ENCODE results near the gene OR11G2. TPM values are rescaled to one million over a fixed set of nuclear protein-coding genes. Genes with fewer than 3 reads are reported as not detected.

OR11G2 gene
- total and polyA plus RNA-seq, 2 of the 8 experiments (the other 6 are each of a cell fraction or from before 2014, with no cell fraction given) = not detected

GRCh38 chr14:20198991-20199390 is 8.3 kb downstream of the OR11G2 start:
- H2AK5ac ChIP-seq (ENCODE audit: low read depth, low read length) = no peak overlapping the region
- no peak overlapping the region for H3K9ac ChIP-seq (replicated peaks in 1 of 4; ENCODE audit: extremely low read depth in 1 of 4, low read depth in 3 of 4, low read length in 3 of 4)
- no peak overlapping the region for H2BK5ac ChIP-seq (ENCODE audit: low read depth, low read length)
- no peak overlapping the region for H3K23ac ChIP-seq (ENCODE audit: insufficient read length)
- no peak overlapping the region for H3K56ac ChIP-seq (replicated peaks; ENCODE audit: insufficient read length, low read depth, low read length)
- FAIRE-seq = no peak
- no peak overlapping the region for H3K4me3 ChIP-seq (ENCODE audit: extremely low read depth in 1 of 4, insufficient read depth in 2 of 4, low read depth in 3 of 4, low read length in 4 of 4)
- no peaks in the 10 kb centered on the region for H3K79me2 ChIP-seq (ENCODE audit: control insufficient read depth in 1 of 2, insufficient read depth in 2 of 2, low read length in 2 of 2)
- peaks cover 47 to 68% of the 10 kb centered on the region in 2 experiments for H3K9me3 ChIP-seq (ENCODE audit: insufficient read depth in 2 of 2, low read depth in 1 of 2, low read length in 1 of 2)
- no peak overlapping the region for H2AFZ ChIP-seq (ENCODE audit: low read length)
- H3K18ac ChIP-seq (ENCODE audit: extremely low read depth, low read length) = no peak overlapping the region
- H2BK15ac ChIP-seq (ENCODE audit: low read length) = no peak overlapping the region
- no peaks in the 10 kb centered on the region for H4K20me1 ChIP-seq (replicated peaks in 1 of 2; ENCODE audit: control insufficient read depth in 1 of 2, insufficient read depth in 2 of 2, low read length in 2 of 2)
- H2BK12ac ChIP-seq (ENCODE audit: low read depth, low read length) = no peak overlapping the region
- ChIA-PET POLR2A (ENCODE audit: partially characterized antibody) (no interaction called here), CTCF (ENCODE audit: partially characterized antibody) (no interaction called here)
- H3K14ac ChIP-seq (ENCODE audit: insufficient read length) = no peak overlapping the region
- H3K79me1 ChIP-seq (ENCODE audit: low read depth, low read length) = no peaks in the 10 kb centered on the region
- DNase-seq (ENCODE audit: low read depth in 1 of 2, low spot score in 2 of 2) = no peak
- H4K5ac ChIP-seq (ENCODE audit: insufficient read length, low read depth, low read length) = no peak overlapping the region
- no peaks in the 10 kb centered on the region for H3K36me3 ChIP-seq (ENCODE audit: control insufficient read depth in 2 of 4, insufficient read depth in 4 of 4, low read length in 3 of 4)
- no peaks in the 10 kb centered on the region for H3K4me1 ChIP-seq (replicated peaks in 1 of 4; ENCODE audit: control insufficient read depth in 3 of 4, insufficient read depth in 4 of 4, low read length in 3 of 4)
- H3K27me3 ChIP-seq (replicated peaks in 1 of 4; ENCODE audit: control insufficient read depth in 3 of 4, extremely low read depth in 1 of 4, insufficient read depth in 3 of 4, low read length in 3 of 4) = no peaks in the 10 kb centered on the region
- no peak overlapping the region for H4K8ac ChIP-seq (ENCODE audit: extremely low read depth, insufficient read depth, low read length)
- no peaks in the 10 kb centered on the region for H3K23me2 ChIP-seq (ENCODE audit: low read depth, low read length)
- no peak overlapping the region for H3K4me2 ChIP-seq (ENCODE audit: insufficient read depth in 1 of 2, low read depth in 2 of 2, low read length in 2 of 2)
- no peak overlapping the region for H2BK120ac ChIP-seq (replicated peaks; ENCODE audit: low read depth, low read length)
- no peak overlapping the region for H2BK20ac ChIP-seq (ENCODE audit: low read length)
- no peak overlapping the region for H3K27ac ChIP-seq (ENCODE audit: low read depth, low read length)
- no peak overlapping the region for H3K4ac ChIP-seq (replicated peaks; ENCODE audit: insufficient read length, low read depth, low read length)
- no peak overlapping the region for H4K91ac ChIP-seq (replicated peaks; ENCODE audit: insufficient read length, low read length)
- WGBS, 2 experiments (ENCODE audit: extremely low coverage in 1 of 2, insufficient coverage in 1 of 2, insufficient read length in 1 of 2, insufficient replicate concordance in 2 of 2, low coverage in 1 of 2, low lambda C conversion rate in 2 of 2, missing lambda C conversion rate in 1 of 2) = 63% methylated on average over 5 of the region's 5 CpGs; no CpG with 5 or more reads in 1 of the 2 experiments
- TF ChIP-seq KDM5A (IDR thresholded peaks at IDR 0.05; ENCODE audit: low read length) = no peak
- no peak for TF ChIP-seq GTF2F1 (IDR thresholded peaks at IDR 0.05; ENCODE audit: borderline replicate concordance, low read depth, low read length)
- TF ChIP-seq RXRA (IDR thresholded peaks at IDR 0.05; ENCODE audit: insufficient read depth, low read depth, low read length) = no peak
- no peak for TF ChIP-seq SIRT6 (IDR thresholded peaks at IDR 0.05; ENCODE audit: low read length)
- no peak for TF ChIP-seq TEAD4 (IDR thresholded peaks at IDR 0.05; ENCODE audit: low read depth, low read length)
- TF ChIP-seq SAP30 (IDR thresholded peaks at IDR 0.05; ENCODE audit: insufficient read depth, insufficient replicate concordance, low read length) = no peak
- TF ChIP-seq EGR1 (IDR thresholded peaks at IDR 0.05; ENCODE audit: borderline replicate concordance, low read depth, low read length) = no peak
- TF ChIP-seq TAF7 (optimal IDR thresholded peaks at IDR 0.05; ENCODE audit: borderline replicate concordance, low read depth, low read length) = no peak
- no peak for TF ChIP-seq FOSL1 (IDR thresholded peaks at IDR 0.05; ENCODE audit: insufficient read depth, low read depth, low read length)
- TF ChIP-seq PHF8 (conservative IDR thresholded peaks at IDR 0.05; ENCODE audit: low read depth, low read length) = no peak
- no peak for TF ChIP-seq MAX (IDR thresholded peaks at IDR 0.05)
- no peak for TF ChIP-seq BCL11A (IDR thresholded peaks at IDR 0.05; ENCODE audit: low read depth in 2 of 2, low read length in 2 of 2)
- TF ChIP-seq NANOG (IDR thresholded peaks at IDR 0.05; ENCODE audit: insufficient read depth, low read depth, low read length, poor library complexity, severe bottlenecking) = no peak
